ENCODE measurements around the gene PHACTR2. TPM values are rescaled to one million over a fixed set of nuclear protein-coding genes. Genes with fewer than 3 reads are reported as not detected.
"Not testable (repeated sequence)": the region's sequence is repeated elsewhere in the genome, so short reads cannot be mapped to it uniquely, and the experiment has no call there.

The PHACTR2 gene
- total RNA-seq, 1 donor from 2014 or later: 63.5 TPM

GRCh38 chr6:143708889-143709288 is 31.1 kb downstream of the PHACTR2 start:
- Mint-ChIP-seq H3K4me1 (ENCODE audit: low read depth) (no peaks in the 10 kb centered on the region), H3K27me3 (ENCODE audit: insufficient read depth) (no peaks in the 10 kb centered on the region), H3K9me3 (peaks cover 5% of the 10 kb centered on the region), H3K27ac (no peak overlapping the region), H3K36me3 (ENCODE audit: low read depth) (peaks cover 3% of the 10 kb centered on the region), H3K4me3 (no peak overlapping the region)
- intact Hi-C loops (cut with micrococcal nuclease): no loop called here
- DNase-seq (ENCODE audit: low spot score): no peak

- no peak overlapping the region for H3K4me3 Mint-ChIP-seq
- no peaks in the 10 kb centered on the region for H3K27me3 Mint-ChIP-seq (ENCODE audit: insufficient read depth)
- H3K9me3 Mint-ChIP-seq: peaks cover 5% of the 10 kb centered on the region
- H3K4me1 Mint-ChIP-seq (ENCODE audit: low read depth): no peaks in the 10 kb centered on the region
- intact Hi-C loops (cut with micrococcal nuclease): no loop called here
- DNase-seq (ENCODE audit: low spot score): no peak
- H3K36me3 Mint-ChIP-seq (ENCODE audit: low read depth): peaks cover 6% of the 10 kb centered on the region
- H3K27ac Mint-ChIP-seq: no peak overlapping the region
Observed at GRCh38 chr6:143711714-143712113, 33.9 kb downstream of the PHACTR2 start.

- DNase-seq (ENCODE audit: low spot score): no peak
- Mint-ChIP-seq H3K27me3 (ENCODE audit: insufficient read depth) (no peaks in the 10 kb centered on the region), H3K36me3 (ENCODE audit: low read depth) (peaks cover 19% of the 10 kb centered on the region), H3K9me3 (peaks cover 10% of the 10 kb centered on the region), H3K4me1 (ENCODE audit: low read depth) (no peaks in the 10 kb centered on the region), H3K4me3 (no peak overlapping the region), H3K27ac (no peak overlapping the region)
- intact Hi-C loops (cut with micrococcal nuclease): no loop called here
Observed at GRCh38 chr6:143718472-143718871, 40.7 kb downstream of the PHACTR2 start.

- DNase-seq (ENCODE audit: low spot score): no peak
- H3K27me3 Mint-ChIP-seq (ENCODE audit: insufficient read depth): peaks cover 1% of the 10 kb centered on the region
- peaks cover 29% of the 10 kb centered on the region for H3K36me3 Mint-ChIP-seq (ENCODE audit: low read depth)
- no peak overlapping the region for H3K4me3 Mint-ChIP-seq
- no peak overlapping the region for H3K27ac Mint-ChIP-seq
- no peaks in the 10 kb centered on the region for H3K4me1 Mint-ChIP-seq (ENCODE audit: low read depth)
- intact Hi-C loops (cut with micrococcal nuclease): no loop called here
- peaks cover 19% of the 10 kb centered on the region for H3K9me3 Mint-ChIP-seq
Observed at GRCh38 chr6:143721642-143722041, 43.9 kb downstream of the PHACTR2 start.

GRCh38 chr6:143724876-143725275 is 47.1 kb downstream of the PHACTR2 start:
- DNase-seq (ENCODE audit: low spot score): no peak
- Mint-ChIP-seq H3K27me3 (ENCODE audit: insufficient read depth) (peaks cover 1% of the 10 kb centered on the region), H3K4me1 (ENCODE audit: low read depth) (peaks cover 6% of the 10 kb centered on the region), H3K27ac (no peak overlapping the region), H3K4me3 (no peak overlapping the region), H3K9me3 (peaks cover 24% of the 10 kb centered on the region), H3K36me3 (ENCODE audit: low read depth) (peaks cover 32% of the 10 kb centered on the region)
- intact Hi-C loops (cut with micrococcal nuclease): no loop called here

- Mint-ChIP-seq H3K27me3 (ENCODE audit: insufficient read depth) (peaks cover 1% of the 10 kb centered on the region), H3K36me3 (ENCODE audit: low read depth) (peaks cover 29% of the 10 kb centered on the region), H3K27ac (no peak overlapping the region), H3K4me1 (ENCODE audit: low read depth) (peaks cover 6% of the 10 kb centered on the region), H3K4me3 (no peak overlapping the region), H3K9me3 (peaks cover 24% of the 10 kb centered on the region)
- no peak for DNase-seq (ENCODE audit: low spot score)
- intact Hi-C loops (cut with micrococcal nuclease): no loop called here
Observed at GRCh38 chr6:143726015-143726647, 48.4 kb downstream of the PHACTR2 start.

- Mint-ChIP-seq H3K4me1 (ENCODE audit: low read depth) (peaks cover 12% of the 10 kb centered on the region), H3K4me3 (no peak overlapping the region), H3K36me3 (ENCODE audit: low read depth) (peaks cover 25% of the 10 kb centered on the region)
Observed at GRCh38 chr6:143727035-143727434, 49.3 kb downstream of the PHACTR2 start.

GRCh38 chr6:143731789-143732188 is 54.0 kb downstream of the PHACTR2 start:
- intact Hi-C loops (cut with micrococcal nuclease): loop anchor here (2.0 to 10.0 kb wide), 4 partner anchors 54 to 157 kb away; partner anchors contain the start of gene PHACTR2
- no peaks in the 10 kb centered on the region for H3K27me3 Mint-ChIP-seq (ENCODE audit: insufficient read depth)
- peak overlapping the region; percentile 41 for H3K27ac Mint-ChIP-seq
- no peak overlapping the region for H3K4me3 Mint-ChIP-seq
- no peak for DNase-seq (ENCODE audit: low spot score)
- H3K4me1 Mint-ChIP-seq (ENCODE audit: low read depth): peaks cover 41% of the 10 kb centered on the region
- peaks cover 3% of the 10 kb centered on the region for H3K36me3 Mint-ChIP-seq (ENCODE audit: low read depth)
- peaks cover 5% of the 10 kb centered on the region for H3K9me3 Mint-ChIP-seq

More at GRCh38 chr6:143727035-143727434, 49.3 kb downstream of the PHACTR2 start:
- no peak for DNase-seq (ENCODE audit: low spot score)
- Mint-ChIP-seq H3K9me3 (peaks cover 24% of the 10 kb centered on the region), H3K27ac (no peak overlapping the region), H3K27me3 (ENCODE audit: insufficient read depth) (peaks cover 1% of the 10 kb centered on the region)
- intact Hi-C loops (cut with micrococcal nuclease): no loop called here

- no peak overlapping the region for H3K4me3 Mint-ChIP-seq
- H3K27me3 Mint-ChIP-seq (ENCODE audit: insufficient read depth): no peaks in the 10 kb centered on the region
- H3K27ac Mint-ChIP-seq: peak overlapping the region; percentile 41
- no peak for DNase-seq (ENCODE audit: low spot score)
- no peaks in the 10 kb centered on the region for H3K9me3 Mint-ChIP-seq
- peaks cover 36% of the 10 kb centered on the region for H3K4me1 Mint-ChIP-seq (ENCODE audit: low read depth)
- intact Hi-C loops (cut with micrococcal nuclease): loop anchor here (2.0 to 10.0 kb wide), 4 partner anchors 55 to 158 kb away; partner anchors contain the start of gene PHACTR2
- no peaks in the 10 kb centered on the region for H3K36me3 Mint-ChIP-seq (ENCODE audit: low read depth)
Observed at GRCh38 chr6:143732536-143732935, 54.8 kb downstream of the PHACTR2 start.

GRCh38 chr6:143733510-143733909 is 55.7 kb downstream of the PHACTR2 start:
- Mint-ChIP-seq H3K27me3 (ENCODE audit: insufficient read depth) (no peaks in the 10 kb centered on the region), H3K27ac (peak overlapping the region; percentile 0), H3K9me3 (no peaks in the 10 kb centered on the region), H3K4me3 (no peak overlapping the region), H3K4me1 (ENCODE audit: low read depth) (peaks cover 36% of the 10 kb centered on the region), H3K36me3 (ENCODE audit: low read depth) (no peaks in the 10 kb centered on the region)
- DNase-seq (ENCODE audit: low spot score): no peak
- intact Hi-C loops (cut with micrococcal nuclease): loop anchor here (2.0 to 10.0 kb wide), 4 partner anchors 56 to 159 kb away; partner anchors contain the start of gene PHACTR2

- Mint-ChIP-seq H3K27ac (no peak overlapping the region), H3K36me3 (ENCODE audit: low read depth) (peaks cover 1% of the 10 kb centered on the region), H3K4me1 (ENCODE audit: low read depth) (peaks cover 41% of the 10 kb centered on the region), H3K9me3 (peaks cover 4% of the 10 kb centered on the region), H3K27me3 (ENCODE audit: insufficient read depth) (no peaks in the 10 kb centered on the region), H3K4me3 (no peak overlapping the region)
- intact Hi-C loops (cut with micrococcal nuclease): loop anchor here (5.0 to 10.0 kb wide), 3 partner anchors 57 to 160 kb away; partner anchors contain the start of gene PHACTR2
- DNase-seq (ENCODE audit: low spot score): no peak
Observed at GRCh38 chr6:143734641-143735063, 56.9 kb downstream of the PHACTR2 start.

- H3K4me1 Mint-ChIP-seq (ENCODE audit: low read depth): peaks cover 29% of the 10 kb centered on the region
- intact Hi-C loops (cut with micrococcal nuclease): loop anchor here (10.0 kb wide), 1 partner anchor 163 kb away; no protein-coding TSS in a partner anchor
- H3K9me3 Mint-ChIP-seq; H3K27me3 Mint-ChIP-seq (ENCODE audit: insufficient read depth); DNase-seq (ENCODE audit: low spot score); H3K4me3 Mint-ChIP-seq; H3K27ac Mint-ChIP-seq; H3K36me3 Mint-ChIP-seq (ENCODE audit: low read depth): not testable (repeated sequence)
Observed at GRCh38 chr6:143738072-143738690, 60.4 kb downstream of the PHACTR2 start.

GRCh38 chr6:143739341-143739851 is 61.6 kb downstream of the PHACTR2 start:
- Mint-ChIP-seq H3K27me3 (ENCODE audit: insufficient read depth) (no peaks in the 10 kb centered on the region), H3K36me3 (ENCODE audit: low read depth) (peaks cover 6% of the 10 kb centered on the region), H3K4me3 (no peak overlapping the region), H3K9me3 (peaks cover 6% of the 10 kb centered on the region), H3K27ac (peak overlapping the region; percentile 26), H3K4me1 (ENCODE audit: low read depth) (peaks cover 17% of the 10 kb centered on the region)
- no peak for DNase-seq (ENCODE audit: low spot score)
- intact Hi-C loops (cut with micrococcal nuclease): loop anchor here (10.0 kb wide), 1 partner anchor 165 kb away; no protein-coding TSS in a partner anchor

Data from activated T-helper 1 cell treated with anti-CD3 and anti-CD28 coated beads, Interleukin-12 subunit alpha, Interleukin-12 subunit beta, Interleukin-2, Interleukin-4 antibody, amounts not matched to agents 30 ng/mL and 10 ng/mL and 1 ng/mL, durations not matched to agents 14 hours and 24 hours and 36 hours (primary cell).